ENCODE results near the gene ZNF341.

The ZNF341 gene

DNA sequence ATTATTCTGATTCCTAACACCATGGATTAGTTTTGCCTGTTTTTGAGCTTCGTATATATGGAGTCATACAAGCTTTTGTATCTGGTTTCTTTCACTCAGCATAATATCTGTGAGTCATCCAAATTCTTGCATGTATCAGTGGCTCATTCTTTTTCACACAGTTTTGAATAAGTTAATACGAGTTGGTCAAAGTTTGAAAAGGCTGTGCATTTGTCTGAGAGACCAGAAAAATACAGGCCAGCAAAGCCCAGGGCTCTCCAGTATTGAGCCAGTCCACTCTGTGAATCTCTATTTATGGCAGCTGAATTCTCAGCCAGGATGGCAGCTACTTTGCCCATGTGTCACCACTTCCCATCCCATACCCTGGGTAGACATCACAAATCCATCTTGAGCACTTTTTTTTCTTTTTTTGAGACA, 72.1 kb downstream of the ZNF341 start:
- no peaks in the 10 kb centered on the region for H3K4me1 ChIP-seq (ENCODE audit: low read length)
- no peak overlapping the region for H3K9ac ChIP-seq (ENCODE audit: low read length)
- H4K20me1 ChIP-seq (ENCODE audit: insufficient read depth, low read length), result no peaks in the 10 kb centered on the region
- no peak for TF ChIP-seq CTCF (IDR thresholded peaks at IDR 0.05; ENCODE audit: low read length)
- TF ChIP-seq EZH2phosphoT487 (IDR thresholded peaks at IDR 0.05; ENCODE audit: low read length), result no peak
- TF ChIP-seq EZH2 (optimal IDR thresholded peaks at IDR 0.05; ENCODE audit: low read depth, low read length), result no peak
- no peak overlapping the region for H3K4me3 ChIP-seq (ENCODE audit: low read length)
- no peaks in the 10 kb centered on the region for H3K9me3 ChIP-seq (replicated peaks; ENCODE audit: insufficient read depth, low read length)
- H3F3A ChIP-seq (ENCODE audit: insufficient read depth, low read length), result no peaks in the 10 kb centered on the region
- no peaks in the 10 kb centered on the region for H3K36me3 ChIP-seq (replicated peaks; ENCODE audit: insufficient read depth, low read length)
- no peak overlapping the region for H2AFZ ChIP-seq (ENCODE audit: low read length)
- no peak for DNase-seq
- no peaks in the 10 kb centered on the region for H3K27me3 ChIP-seq (replicated peaks; ENCODE audit: insufficient read depth, low read length)
- H3K9me2 ChIP-seq (replicated peaks; ENCODE audit: insufficient read depth, low read length), result no peaks in the 10 kb centered on the region
- H3K4me2 ChIP-seq (ENCODE audit: low read depth, low read length), result no peak overlapping the region
- H3K79me2 ChIP-seq (ENCODE audit: low read length), result no peaks in the 10 kb centered on the region
- no peak overlapping the region for H3K27ac ChIP-seq (ENCODE audit: low read length)

DNA sequence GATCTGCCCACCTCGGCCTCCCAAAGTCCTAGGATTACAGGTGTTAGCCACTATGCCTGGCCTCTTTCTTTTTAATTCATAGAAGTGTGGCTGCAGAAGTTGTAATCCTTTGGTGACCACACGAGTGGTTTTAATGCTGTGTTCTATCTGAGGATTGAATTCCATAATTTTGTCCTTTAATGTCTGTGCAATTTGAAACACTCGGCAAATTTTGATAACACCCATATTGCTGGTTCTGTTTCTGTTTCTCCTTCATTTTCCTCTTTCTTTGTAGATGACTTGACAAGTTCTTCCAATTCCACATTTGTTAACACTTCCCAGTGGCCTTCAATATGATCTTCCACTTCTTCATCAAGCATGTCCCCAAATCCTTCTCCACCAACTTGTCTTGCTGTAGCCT, 76.6 kb downstream of the ZNF341 start:
- no peaks in the 10 kb centered on the region for H3K9me3 ChIP-seq (replicated peaks; ENCODE audit: insufficient read depth, low read length)
- H3F3A ChIP-seq (ENCODE audit: insufficient read depth, low read length), result peaks cover 21% of the 10 kb centered on the region
- peaks cover 32% of the 10 kb centered on the region for H3K79me2 ChIP-seq (ENCODE audit: low read length)
- H2AFZ ChIP-seq (ENCODE audit: low read length), result no peak overlapping the region
- H3K9ac ChIP-seq (ENCODE audit: low read length), result no peak overlapping the region
- H3K4me2 ChIP-seq (ENCODE audit: low read depth, low read length), result no peak overlapping the region
- no peaks in the 10 kb centered on the region for H3K27me3 ChIP-seq (replicated peaks; ENCODE audit: insufficient read depth, low read length)
- TF ChIP-seq CTCF (IDR thresholded peaks at IDR 0.05; ENCODE audit: low read length) (no peak), EZH2 (optimal IDR thresholded peaks at IDR 0.05; ENCODE audit: low read depth, low read length) (no peak), EZH2phosphoT487 (IDR thresholded peaks at IDR 0.05; ENCODE audit: low read length) (no peak)
- no peaks in the 10 kb centered on the region for H3K36me3 ChIP-seq (replicated peaks; ENCODE audit: insufficient read depth, low read length)
- H3K4me1 ChIP-seq (ENCODE audit: low read length), result peaks cover 3% of the 10 kb centered on the region; the same call in 1 of the 2 replicates
- no peak for DNase-seq
- H3K9me2 ChIP-seq (replicated peaks; ENCODE audit: insufficient read depth, low read length), result no peaks in the 10 kb centered on the region
- no peak overlapping the region for H3K4me3 ChIP-seq (ENCODE audit: low read length)
- H4K20me1 ChIP-seq (ENCODE audit: insufficient read depth, low read length), result no peaks in the 10 kb centered on the region
- H3K27ac ChIP-seq (ENCODE audit: low read length), result no peak overlapping the region

GRCh38 chr20:33810259-33810658, 78.5 kb downstream of the ZNF341 start:
- DNase-seq, result no peak
- Histone ChIP-seq H3K27ac (ENCODE audit: low read length) (no peak overlapping the region), H3K9me2 (replicated peaks; ENCODE audit: insufficient read depth, low read length) (no peaks in the 10 kb centered on the region), H3K79me2 (ENCODE audit: low read length) (peaks cover 51% of the 10 kb centered on the region), H3K36me3 (replicated peaks; ENCODE audit: insufficient read depth, low read length) (no peaks in the 10 kb centered on the region), H3K9ac (ENCODE audit: low read length) (no peak overlapping the region), H3F3A (ENCODE audit: insufficient read depth, low read length) (peaks cover 38% of the 10 kb centered on the region), H3K4me1 (ENCODE audit: low read length) (peaks cover 7% of the 10 kb centered on the region; the same call in 1 of the 2 replicates), H3K4me3 (ENCODE audit: low read length) (no peak overlapping the region), H2AFZ (ENCODE audit: low read length) (peak overlapping the region; percentile 0; the same call in 1 of the 2 replicates), H3K27me3 (replicated peaks; ENCODE audit: insufficient read depth, low read length) (no peaks in the 10 kb centered on the region), H3K4me2 (ENCODE audit: low read depth, low read length) (peak overlapping the region; percentile 21; the same call in 1 of the 2 replicates), H3K9me3 (replicated peaks; ENCODE audit: insufficient read depth, low read length) (no peaks in the 10 kb centered on the region), H4K20me1 (ENCODE audit: insufficient read depth, low read length) (no peaks in the 10 kb centered on the region)
- TF ChIP-seq EZH2 (optimal IDR thresholded peaks at IDR 0.05; ENCODE audit: low read depth, low read length) (no peak), EZH2phosphoT487 (IDR thresholded peaks at IDR 0.05; ENCODE audit: low read length) (no peak), CTCF (IDR thresholded peaks at IDR 0.05; ENCODE audit: low read length) (no peak)

Measured in MM.1S (cell line).